WERI-Rb-1 (cell line): ENCODE results near the gene ATP9A.
"Not testable (repeated sequence)": the region's sequence is repeated elsewhere in the genome, so short reads cannot be mapped to it uniquely, and the experiment has no call there.

Experiments
- DNase-seq: peaks from one replicate; pipeline ENCODE4 v3.0.0-alpha.2; 2020
- H3K27ac ChIP-seq: fragments of 250-450 bp; sonication (Bioruptor Pico); 2 replicates; pipeline ENCODE4 v1.5.1; 2020; ENCODE audit warnings: mild to moderate bottlenecking, moderate library complexity
- H3K27me3 ChIP-seq: fragments of 250-450 bp; sonication (Bioruptor Pico); 2 replicates; pipeline ENCODE4 v1.5.1; 2021; ENCODE audit warnings: mild to moderate bottlenecking, low read depth, moderate library complexity; ENCODE audit not compliant: insufficient read depth, severe bottlenecking
- H3K36me3 ChIP-seq: fragments of 250-450 bp; sonication (Bioruptor Pico); 2 replicates; pipeline ENCODE4 v1.5.1; 2020; ENCODE audit warnings: mild to moderate bottlenecking, moderate library complexity
- H3K4me3 ChIP-seq: 2 replicates; pipeline ENCODE4 v1.5.1; 2011; ENCODE audit warnings: low read depth, mild to moderate bottlenecking, control low read depth, low read length
- H3K9me3 ChIP-seq: fragments of 250-450 bp; sonication (Bioruptor Pico); 2 replicates; pipeline ENCODE4 v1.5.1; 2021; ENCODE audit warnings: mild to moderate bottlenecking, moderate library complexity; ENCODE audit not compliant: severe bottlenecking
- TF ChIP-seq, protein P1 (sequence below): IDR thresholded peaks from 2 replicates; pipeline ENCODE4 v1.5.1; 2011; ENCODE audit warnings: low read depth, mild to moderate bottlenecking, control low read depth, inconsistent platforms, low read length

ATP9A gene

DNA sequence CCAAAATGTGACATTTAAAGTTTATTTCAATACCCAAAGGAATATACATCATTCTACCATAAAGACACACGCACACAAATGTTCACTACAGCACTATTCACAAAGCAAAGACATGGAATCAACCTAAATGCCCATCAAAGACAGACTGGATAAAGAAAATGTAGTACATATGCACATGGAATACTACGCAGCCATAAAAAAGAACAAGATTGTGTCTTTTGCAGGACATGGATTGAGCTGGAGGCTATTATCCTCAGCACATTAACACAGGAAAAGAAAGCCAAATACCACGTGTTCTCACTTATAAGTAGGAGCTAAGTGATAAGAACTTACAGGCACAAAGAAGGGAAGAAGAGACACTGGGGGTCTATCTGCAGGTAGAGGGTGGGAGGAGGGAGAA, 22.4 kb downstream of the ATP9A start:
- Histone ChIP-seq H3K4me3 (no peak overlapping the region), H3K27ac (no peak overlapping the region), H3K9me3 (no peaks in the 10 kb centered on the region), H3K27me3 (no peaks in the 10 kb centered on the region), H3K36me3 (no peaks in the 10 kb centered on the region)
- DNase-seq = no peak
- TF ChIP-seq, protein P1, sequence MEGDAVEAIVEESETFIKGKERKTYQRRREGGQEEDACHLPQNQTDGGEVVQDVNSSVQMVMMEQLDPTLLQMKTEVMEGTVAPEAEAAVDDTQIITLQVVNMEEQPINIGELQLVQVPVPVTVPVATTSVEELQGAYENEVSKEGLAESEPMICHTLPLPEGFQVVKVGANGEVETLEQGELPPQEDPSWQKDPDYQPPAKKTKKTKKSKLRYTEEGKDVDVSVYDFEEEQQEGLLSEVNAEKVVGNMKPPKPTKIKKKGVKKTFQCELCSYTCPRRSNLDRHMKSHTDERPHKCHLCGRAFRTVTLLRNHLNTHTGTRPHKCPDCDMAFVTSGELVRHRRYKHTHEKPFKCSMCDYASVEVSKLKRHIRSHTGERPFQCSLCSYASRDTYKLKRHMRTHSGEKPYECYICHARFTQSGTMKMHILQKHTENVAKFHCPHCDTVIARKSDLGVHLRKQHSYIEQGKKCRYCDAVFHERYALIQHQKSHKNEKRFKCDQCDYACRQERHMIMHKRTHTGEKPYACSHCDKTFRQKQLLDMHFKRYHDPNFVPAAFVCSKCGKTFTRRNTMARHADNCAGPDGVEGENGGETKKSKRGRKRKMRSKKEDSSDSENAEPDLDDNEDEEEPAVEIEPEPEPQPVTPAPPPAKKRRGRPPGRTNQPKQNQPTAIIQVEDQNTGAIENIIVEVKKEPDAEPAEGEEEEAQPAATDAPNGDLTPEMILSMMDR = no peak

DNA sequence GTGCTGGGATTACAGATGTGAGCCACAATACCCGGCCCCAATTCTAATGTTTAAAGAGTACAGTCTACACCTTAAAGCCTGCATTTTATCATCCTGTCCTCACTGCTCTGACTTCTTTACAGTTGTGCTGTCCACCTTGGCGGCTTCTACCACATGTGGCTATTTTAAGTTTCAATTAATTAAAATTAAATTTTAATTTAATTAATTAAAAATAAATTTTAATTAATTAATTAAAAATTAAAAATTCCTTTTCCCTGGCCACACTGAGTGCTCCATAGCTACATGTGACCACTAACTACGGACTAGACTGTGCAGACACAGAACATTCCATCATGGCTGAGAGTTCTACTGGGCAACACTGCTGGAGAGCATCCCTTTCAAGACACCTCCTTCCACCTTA, 27.4 kb downstream of the ATP9A start:
- no peak overlapping the region for H3K27ac ChIP-seq
- no peaks in the 10 kb centered on the region for H3K27me3 ChIP-seq
- no peaks in the 10 kb centered on the region for H3K36me3 ChIP-seq

DNA sequence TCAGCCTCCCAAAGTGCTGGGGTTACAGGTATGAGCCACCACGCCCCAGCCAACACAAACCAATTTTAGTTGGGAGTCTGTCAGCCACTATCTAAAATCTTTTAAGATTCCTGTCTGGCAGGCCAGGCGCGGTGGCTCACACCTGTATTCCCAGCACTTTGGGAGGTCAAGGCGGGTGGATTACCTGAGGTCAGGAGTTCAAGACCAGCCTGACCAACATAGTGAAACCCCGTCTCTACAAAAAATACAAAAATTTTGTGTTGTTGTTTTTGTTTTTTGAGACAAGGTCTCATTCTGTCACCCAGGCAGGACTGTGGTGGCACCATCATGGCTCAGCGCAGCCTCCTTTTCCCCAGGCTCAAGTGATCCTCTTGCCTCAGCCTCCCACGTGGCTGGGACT, 27.9 kb downstream of the ATP9A start:
- H3K27me3 ChIP-seq, H3K4me3 ChIP-seq, H3K9me3 ChIP-seq, DNase-seq, H3K36me3 ChIP-seq, H3K27ac ChIP-seq: not testable (repeated sequence)

More for the DNA sequence above, 27.4 kb downstream of the ATP9A start:
- Histone ChIP-seq H3K9me3 (no peaks in the 10 kb centered on the region), H3K4me3 (no peak overlapping the region)
- TF ChIP-seq, protein P1 = no peak
- DNase-seq = no peak

DNA sequence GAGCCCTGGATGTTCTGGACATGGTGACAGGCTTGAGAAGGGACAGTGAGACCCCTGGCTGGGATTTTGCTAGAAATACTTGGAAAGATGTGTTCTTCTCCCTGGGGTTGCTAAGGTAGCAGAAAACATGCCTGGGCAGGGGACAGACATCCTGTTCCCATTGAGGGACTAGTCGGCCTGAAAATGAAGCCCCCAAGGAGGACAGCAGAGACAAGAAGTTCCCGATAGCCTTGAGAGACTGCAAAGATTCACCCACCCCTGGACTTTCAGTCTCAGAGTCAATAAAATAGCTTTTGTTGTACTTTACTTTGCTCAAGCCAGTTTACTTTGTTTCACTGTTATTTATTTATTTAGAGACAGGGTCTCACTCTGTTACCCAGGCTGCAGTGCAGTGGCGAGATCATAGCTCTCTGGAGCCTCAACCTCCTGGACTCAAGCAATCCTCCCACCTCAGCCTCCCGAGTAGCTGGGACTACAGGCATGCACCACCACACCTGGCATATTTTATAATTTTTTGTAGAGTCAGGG, 28.4 kb downstream of the ATP9A start:
- TF ChIP-seq, protein P1 = no peak

DNA sequence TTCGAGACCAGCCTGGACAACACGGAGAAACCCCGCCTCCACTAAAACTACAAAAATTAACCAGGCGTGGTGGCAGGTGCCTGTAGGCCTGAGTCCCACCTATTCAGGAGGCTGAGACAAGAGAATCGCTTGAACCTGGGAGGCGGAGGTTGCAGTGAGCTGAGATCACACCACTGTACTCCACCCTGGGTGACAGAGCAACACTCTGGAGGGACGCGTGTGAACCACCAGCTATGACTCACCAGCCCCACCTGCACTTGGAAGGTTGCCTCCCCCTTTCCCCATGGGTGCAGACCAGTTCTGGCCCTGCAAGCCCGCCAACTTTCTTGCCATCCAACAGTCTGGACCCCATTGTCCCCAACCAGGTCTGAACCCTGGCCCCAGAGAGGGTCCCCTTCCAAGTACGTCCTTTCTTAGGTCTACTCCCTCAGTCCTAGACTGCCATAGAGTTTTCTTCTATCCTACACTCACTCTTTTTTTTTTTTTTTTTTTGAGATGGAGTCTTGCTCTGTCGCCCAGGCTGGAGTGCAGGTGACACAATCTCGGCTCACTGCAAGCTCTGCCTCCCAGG, 29.2 kb downstream of the ATP9A start:
- H3K36me3 ChIP-seq = no peaks in the 10 kb centered on the region
- H3K27me3 ChIP-seq = no peaks in the 10 kb centered on the region
- TF ChIP-seq, protein P1 = no peak
- no peak overlapping the region for H3K4me3 ChIP-seq
- DNase-seq = no peak
- no peaks in the 10 kb centered on the region for H3K9me3 ChIP-seq
- no peak overlapping the region for H3K27ac ChIP-seq

More for the DNA sequence above, 28.4 kb downstream of the ATP9A start:
- no peak for DNase-seq
- Histone ChIP-seq H3K27ac (no peak overlapping the region), H3K4me3 (no peak overlapping the region), H3K36me3 (no peaks in the 10 kb centered on the region), H3K27me3 (no peaks in the 10 kb centered on the region), H3K9me3 (no peaks in the 10 kb centered on the region)

DNA sequence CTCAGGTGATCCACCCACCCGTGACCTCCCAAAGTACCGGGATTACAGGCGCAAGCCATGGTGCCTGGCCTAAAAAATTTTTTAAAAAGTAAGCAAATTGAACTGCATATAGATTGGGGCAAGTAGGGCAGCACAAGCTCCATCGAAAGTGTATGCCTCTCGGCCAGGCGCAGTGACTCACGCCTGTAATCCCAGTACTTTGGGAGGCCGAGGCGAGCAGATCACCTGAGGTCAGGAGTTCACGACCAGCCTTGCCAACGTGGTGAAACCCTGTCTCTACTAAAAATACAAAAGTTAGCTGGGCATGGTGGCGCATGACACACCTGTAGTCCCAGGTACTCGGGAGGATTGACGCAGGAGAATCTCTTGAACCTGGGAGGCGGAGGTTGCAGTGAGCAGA, 29.9 kb downstream of the ATP9A start:
- not testable (repeated sequence) for H3K9me3 ChIP-seq, H3K27me3 ChIP-seq, H3K27ac ChIP-seq

DNA sequence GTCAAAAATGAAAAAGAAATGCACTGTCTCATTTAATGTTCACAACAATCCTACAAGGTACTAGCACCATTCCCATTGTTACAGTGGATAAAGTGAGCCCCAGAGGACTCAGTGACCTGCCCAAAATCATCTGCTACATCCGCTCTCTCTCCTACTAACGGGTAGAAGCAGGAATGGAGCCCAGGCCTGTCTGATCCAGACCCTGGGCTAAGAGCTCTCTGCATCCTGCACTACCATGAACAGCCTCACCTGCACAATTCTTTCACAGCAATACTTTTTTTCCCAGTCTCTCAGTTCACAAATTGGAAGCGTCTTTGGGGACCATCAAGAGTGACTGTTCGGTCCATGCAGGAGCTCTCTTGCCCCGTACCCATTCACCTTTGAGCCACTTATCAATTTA, 31.2 kb downstream of the ATP9A start:
- Histone ChIP-seq H3K27me3 (no peaks in the 10 kb centered on the region), H3K36me3 (no peaks in the 10 kb centered on the region), H3K27ac (no peak overlapping the region), H3K4me3 (no peak overlapping the region), H3K9me3 (no peaks in the 10 kb centered on the region)
- no peak for DNase-seq
- TF ChIP-seq, protein P1 = no peak

More for the DNA sequence above, 29.9 kb downstream of the ATP9A start:
- DNase-seq, H3K36me3 ChIP-seq, H3K4me3 ChIP-seq: not testable (repeated sequence)
